Superior temporal gyrus (tissue), 1 donor: Measurements from ENCODE around the gene VWC2.

ENCODE experiments used
- DNase-seq: peaks from one replicate; pipeline ENCODE4 v3.0.0-alpha.2; 2016; ENCODE audit errors: extremely low spot score

VWC2 gene

DNA sequence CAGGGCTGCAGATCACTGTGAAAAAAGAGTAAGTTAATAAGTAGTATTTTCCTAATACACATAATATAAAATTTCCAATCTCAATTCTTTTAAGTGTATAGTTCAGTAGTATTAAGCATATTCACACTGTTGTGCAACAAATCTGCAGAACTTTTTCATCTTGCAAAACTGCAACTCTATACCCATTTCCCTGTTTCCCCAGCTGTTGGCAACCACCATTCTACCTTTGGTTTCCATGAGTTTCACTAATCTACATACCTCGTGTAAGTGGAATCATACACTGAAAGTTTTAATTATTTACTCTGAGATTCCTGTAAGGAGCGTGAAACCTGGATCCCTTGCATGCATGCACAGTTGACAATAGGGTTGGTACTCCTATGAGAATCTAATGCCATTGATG, 164.2 kb downstream of the VWC2 start:
- DNase-seq, result no peak
